ENCODE results near the gene FXYD5. TPM values are rescaled to one million over a fixed set of nuclear protein-coding genes. Genes with fewer than 3 reads are reported as not detected.

Gene FXYD5
- total and polyA plus RNA-seq, 9 of the 15 experiments (the other 6 are each of a cell fraction or from before 2014, with no cell fraction given) = 104 to 537 (median 174) TPM

DNA sequence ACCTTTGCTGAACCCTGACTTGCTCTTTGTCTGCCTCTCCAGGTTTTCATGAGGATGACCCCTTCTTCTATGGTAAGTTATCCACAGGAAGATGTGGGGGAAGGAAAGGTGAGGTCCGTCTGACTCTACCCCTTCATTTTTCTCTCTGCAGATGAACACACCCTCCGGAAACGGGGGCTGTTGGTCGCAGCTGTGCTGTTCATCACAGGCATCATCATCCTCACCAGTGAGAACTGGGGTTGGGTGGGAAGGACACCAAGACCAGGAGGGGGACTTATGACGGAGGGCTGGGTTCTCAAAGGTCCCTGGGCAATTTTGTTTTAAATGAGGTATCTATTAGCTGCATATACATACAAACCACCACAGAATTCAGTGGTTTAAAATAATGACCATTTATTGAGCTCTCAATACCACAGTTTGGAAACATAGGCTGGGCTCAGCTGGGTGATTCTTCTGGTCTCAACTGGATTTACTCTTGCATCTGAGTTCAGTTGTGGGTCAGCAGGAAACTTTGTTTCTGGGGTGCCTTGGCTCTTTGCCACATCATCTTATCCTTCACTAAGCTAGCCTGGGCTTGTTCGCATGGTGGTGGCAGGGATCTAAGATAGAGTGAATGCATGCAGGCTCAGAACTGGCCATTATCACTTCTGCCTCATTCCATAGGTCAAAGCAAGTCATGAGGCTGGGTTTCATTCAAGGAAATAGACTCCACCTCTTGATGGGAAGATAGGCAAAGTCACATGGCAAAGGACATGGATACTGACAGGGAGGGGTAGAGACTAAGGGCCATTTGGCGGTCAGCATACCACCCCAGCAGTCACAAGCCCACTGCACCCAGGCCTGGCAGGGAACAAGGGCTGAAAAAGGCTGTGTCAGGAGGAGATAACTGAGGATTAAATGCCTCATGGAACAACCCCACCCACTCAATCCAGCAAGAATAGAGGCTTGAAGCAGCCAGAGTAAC is 11.8 kb downstream of the FXYD5 start (continued):
- TF ChIP-seq, protein P1, sequence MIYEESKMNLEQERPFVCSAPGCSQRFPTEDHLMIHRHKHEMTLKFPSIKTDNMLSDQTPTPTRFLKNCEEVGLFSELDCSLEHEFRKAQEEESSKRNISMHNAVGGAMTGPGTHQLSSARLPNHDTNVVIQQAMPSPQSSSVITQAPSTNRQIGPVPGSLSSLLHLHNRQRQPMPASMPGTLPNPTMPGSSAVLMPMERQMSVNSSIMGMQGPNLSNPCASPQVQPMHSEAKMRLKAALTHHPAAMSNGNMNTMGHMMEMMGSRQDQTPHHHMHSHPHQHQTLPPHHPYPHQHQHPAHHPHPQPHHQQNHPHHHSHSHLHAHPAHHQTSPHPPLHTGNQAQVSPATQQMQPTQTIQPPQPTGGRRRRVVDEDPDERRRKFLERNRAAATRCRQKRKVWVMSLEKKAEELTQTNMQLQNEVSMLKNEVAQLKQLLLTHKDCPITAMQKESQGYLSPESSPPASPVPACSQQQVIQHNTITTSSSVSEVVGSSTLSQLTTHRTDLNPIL (CRISPR knock-in tag; IDR thresholded peaks at IDR 0.05) = no peak
- TF ChIP-seq MCM2 (IDR thresholded peaks at IDR 0.05; ENCODE audit: low read depth) (no peak), CBX2 (IDR thresholded peaks at IDR 0.05; ENCODE audit: insufficient read depth, low read length, poor library complexity, severe bottlenecking) (no peak), THRAP3 (IDR thresholded peaks at IDR 0.05; ENCODE audit: borderline replicate concordance) (no peak), ZNF778 (CRISPR knock-in tag; IDR thresholded peaks at IDR 0.05) (no peak), DEAF1 (CRISPR knock-in tag; IDR thresholded peaks at IDR 0.05) (no peak), HDAC2 (IDR thresholded peaks at IDR 0.05) (peak; percentile 59), TCF7 (IDR thresholded peaks at IDR 0.05; ENCODE audit: borderline replicate concordance) (no peak), ZNF518B (CRISPR knock-in tag; IDR thresholded peaks at IDR 0.05) (no peak), RB1 (IDR thresholded peaks at IDR 0.05; ENCODE audit: low read depth) (no peak), NFIC (IDR thresholded peaks at IDR 0.05) (peak; percentile 97), CCAR2 (IDR thresholded peaks at IDR 0.05; ENCODE audit: low read depth, low read length) (no peak), ZNF253 (CRISPR knock-in tag; conservative IDR thresholded peaks at IDR 0.05) (no peak), ZNF24 (IDR thresholded peaks at IDR 0.05) (peak; percentile 90), SAFB2 (IDR thresholded peaks at IDR 0.05; ENCODE audit: borderline replicate concordance, low read depth, low read length, severe bottlenecking) (no peak), ZNF354B (CRISPR knock-in tag; IDR thresholded peaks at IDR 0.05) (no peak), SNRNP70 (optimal IDR thresholded peaks at IDR 0.05; ENCODE audit: low read depth, low read length) (no peak)
- TF ChIP-seq, protein P2, sequence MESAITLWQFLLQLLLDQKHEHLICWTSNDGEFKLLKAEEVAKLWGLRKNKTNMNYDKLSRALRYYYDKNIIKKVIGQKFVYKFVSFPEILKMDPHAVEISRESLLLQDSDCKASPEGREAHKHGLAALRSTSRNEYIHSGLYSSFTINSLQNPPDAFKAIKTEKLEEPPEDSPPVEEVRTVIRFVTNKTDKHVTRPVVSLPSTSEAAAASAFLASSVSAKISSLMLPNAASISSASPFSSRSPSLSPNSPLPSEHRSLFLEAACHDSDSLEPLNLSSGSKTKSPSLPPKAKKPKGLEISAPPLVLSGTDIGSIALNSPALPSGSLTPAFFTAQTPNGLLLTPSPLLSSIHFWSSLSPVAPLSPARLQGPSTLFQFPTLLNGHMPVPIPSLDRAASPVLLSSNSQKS (CRISPR knock-in tag; IDR thresholded peaks at IDR 0.05) = no peak
- TF ChIP-seq, protein P3, sequence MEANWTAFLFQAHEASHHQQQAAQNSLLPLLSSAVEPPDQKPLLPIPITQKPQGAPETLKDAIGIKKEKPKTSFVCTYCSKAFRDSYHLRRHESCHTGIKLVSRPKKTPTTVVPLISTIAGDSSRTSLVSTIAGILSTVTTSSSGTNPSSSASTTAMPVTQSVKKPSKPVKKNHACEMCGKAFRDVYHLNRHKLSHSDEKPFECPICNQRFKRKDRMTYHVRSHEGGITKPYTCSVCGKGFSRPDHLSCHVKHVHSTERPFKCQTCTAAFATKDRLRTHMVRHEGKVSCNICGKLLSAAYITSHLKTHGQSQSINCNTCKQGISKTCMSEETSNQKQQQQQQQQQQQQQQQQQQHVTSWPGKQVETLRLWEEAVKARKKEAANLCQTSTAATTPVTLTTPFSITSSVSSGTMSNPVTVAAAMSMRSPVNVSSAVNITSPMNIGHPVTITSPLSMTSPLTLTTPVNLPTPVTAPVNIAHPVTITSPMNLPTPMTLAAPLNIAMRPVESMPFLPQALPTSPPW (CRISPR knock-in tag; IDR thresholded peaks at IDR 0.05) = peak; percentile 68
